GM18502 (cell line): ENCODE results near the gene SPN.
"Not testable (repeated sequence)": the region's sequence is repeated elsewhere in the genome, so short reads cannot be mapped to it uniquely, and the experiment has no call there.

ENCODE experiments used
- ATAC-seq: cut with Tn5 transposase; IDR thresholded peaks from one replicate; pipeline ENCODE4 v1.9.1; 2021; ENCODE audit warnings: mild to moderate bottlenecking; ENCODE audit not compliant: unreplicated experiment, poor library complexity

Gene SPN, protein sequence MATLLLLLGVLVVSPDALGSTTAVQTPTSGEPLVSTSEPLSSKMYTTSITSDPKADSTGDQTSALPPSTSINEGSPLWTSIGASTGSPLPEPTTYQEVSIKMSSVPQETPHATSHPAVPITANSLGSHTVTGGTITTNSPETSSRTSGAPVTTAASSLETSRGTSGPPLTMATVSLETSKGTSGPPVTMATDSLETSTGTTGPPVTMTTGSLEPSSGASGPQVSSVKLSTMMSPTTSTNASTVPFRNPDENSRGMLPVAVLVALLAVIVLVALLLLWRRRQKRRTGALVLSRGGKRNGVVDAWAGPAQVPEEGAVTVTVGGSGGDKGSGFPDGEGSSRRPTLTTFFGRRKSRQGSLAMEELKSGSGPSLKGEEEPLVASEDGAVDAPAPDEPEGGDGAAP

DNA sequence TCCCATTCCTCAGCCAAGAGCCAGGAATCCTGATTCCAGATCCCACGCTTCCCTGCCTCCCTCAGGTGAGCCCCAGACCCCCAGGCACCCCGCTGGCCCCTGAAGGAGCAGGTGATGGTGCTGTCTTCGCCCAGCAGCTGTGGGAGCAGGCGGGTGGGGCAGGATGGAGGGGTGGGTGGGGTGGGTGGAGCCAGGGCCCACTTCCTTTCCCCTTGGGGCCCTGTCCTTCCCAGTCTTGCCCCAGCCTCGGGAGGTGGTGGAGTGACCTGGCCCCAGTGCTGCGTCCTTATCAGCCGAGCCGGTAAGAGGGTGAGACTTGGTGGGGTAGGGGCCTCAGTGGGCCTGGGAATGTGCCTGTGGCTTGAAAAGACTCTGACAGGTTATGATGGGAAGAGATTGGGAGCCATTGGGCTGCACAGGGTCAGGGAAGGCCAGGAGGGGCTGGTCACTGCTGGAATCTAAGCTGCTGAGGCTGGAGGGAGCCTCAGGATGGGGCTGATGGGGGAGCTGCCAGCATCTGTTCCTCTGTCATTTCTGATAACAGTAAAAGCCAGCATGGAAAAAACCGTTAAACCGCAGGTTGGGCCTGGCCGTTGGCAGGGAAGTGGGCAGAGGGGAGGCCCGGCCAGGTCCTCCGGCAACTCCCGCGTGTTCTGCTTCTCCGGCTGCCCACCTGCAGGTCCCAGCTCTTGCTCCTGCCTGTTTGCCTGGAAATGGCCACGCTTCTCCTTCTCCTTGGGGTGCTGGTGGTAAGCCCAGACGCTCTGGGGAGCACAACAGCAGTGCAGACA lies at the start of gene SPN:
TSS of gene SPN (plus strand) at position 232 of the 791 bp plus-strand sequence. CDS start at position 714, 482 bp downstream.
- ATAC-seq = no peak

DNA sequence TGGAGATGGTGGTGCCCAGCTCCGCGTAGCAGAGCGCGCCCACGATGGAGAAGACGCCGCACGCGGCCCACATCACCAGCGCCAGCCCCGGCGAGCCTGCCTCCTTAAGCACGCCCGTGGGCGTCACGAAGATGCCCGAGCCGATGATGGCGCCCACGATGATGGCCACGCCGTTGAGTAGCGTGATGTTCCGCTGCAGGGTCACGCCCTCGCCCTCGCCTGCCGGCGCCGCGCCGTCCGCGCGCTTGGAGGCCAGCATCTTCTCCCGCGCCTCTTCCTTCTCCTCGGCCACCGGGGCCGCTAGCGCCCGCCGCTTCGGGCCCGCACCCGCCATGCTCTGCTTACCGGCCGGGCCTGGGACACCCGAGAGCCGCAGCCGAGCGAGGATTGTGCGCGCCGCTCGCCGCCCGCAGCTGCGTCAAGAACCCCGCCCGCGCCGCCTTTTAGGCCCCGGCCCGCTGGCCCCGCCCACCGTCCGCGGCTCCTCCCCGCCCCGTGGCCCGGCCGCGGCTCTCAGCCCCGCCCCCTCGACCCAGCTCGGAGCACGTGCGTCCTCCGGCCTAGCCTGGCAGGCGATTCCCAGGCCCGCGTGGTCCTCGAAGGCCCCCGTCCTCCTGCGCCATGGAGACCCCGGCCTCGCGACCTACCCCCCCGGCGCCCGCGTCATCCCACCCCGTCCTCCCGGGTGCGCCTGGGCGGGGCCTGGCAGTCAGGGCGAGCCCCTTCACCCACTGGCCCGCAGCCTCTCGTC lies 49.6 kb upstream of the SPN start:
- ATAC-seq = peak; percentile 44

DNA sequence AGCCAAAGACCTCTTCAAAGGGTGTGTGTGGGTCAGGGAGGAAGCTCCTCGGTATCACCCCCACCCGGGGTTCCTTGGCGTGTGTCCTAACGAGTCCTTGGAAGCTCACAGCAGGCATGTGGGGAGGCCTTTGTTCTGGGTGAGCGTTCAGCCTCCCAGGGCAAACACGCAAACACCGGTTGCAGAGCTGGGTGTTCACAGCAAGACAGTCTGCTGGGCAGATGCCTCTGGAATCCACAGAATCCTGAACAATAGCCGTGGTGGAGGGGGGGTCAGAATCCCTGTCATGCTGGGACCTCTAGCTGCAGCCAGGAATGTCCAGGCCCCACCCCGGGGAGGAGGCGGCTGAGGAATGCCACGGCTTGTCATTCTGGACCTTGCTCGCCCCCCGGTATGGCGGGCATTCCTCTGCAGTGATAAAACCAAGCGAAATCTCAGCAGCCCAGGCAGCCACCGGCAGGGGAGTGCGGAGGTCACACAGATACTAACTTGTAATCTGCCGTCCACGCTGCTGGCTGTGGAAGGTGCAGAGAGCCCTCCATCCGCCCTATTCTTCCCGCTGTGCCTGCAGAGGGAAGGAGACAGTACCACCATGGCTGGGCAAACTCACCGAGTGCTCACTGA lies 48.2 kb upstream of the SPN start:
- ATAC-seq = not testable (repeated sequence)

DNA sequence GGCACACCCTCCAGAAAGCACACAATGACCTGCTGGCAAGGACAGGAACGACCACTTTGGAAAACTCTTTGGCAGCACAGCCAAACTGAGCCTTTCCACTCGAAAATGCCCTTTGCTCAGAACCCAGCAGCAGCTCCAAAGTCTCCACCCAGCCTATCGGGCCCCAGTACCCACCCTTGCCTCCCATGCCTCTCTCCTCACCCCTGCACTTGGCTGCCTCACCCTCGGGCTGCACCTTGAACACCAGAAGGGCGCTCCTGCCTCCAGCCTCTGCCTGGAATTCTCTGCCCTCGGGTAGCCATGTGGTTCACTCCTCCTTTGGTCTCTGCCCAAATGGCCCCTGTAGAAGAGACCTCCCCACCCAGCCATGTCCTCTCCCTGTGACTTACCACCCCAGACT lies 46.9 kb upstream of the SPN start:
- ATAC-seq = not testable (repeated sequence)

DNA sequence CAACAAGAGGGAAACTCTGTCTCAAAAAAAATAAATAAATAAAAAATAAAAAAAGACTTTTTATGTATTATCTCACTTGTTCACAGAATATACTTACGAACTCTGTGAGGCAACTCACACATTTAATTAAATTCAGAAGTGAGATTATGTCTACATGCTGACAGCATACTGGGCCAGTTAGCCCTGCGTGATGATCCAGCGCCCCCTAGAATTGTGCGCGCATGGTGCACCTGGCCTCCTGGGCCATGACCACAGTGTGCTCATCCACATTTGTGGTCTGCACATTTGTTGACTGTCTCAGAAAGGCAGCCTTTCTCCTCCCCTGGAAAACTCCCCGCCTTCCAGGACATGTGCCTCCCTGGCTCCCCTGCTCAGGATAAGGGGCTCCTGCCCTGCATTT lies 42.5 kb upstream of the SPN start:
- not testable (repeated sequence) for ATAC-seq

DNA sequence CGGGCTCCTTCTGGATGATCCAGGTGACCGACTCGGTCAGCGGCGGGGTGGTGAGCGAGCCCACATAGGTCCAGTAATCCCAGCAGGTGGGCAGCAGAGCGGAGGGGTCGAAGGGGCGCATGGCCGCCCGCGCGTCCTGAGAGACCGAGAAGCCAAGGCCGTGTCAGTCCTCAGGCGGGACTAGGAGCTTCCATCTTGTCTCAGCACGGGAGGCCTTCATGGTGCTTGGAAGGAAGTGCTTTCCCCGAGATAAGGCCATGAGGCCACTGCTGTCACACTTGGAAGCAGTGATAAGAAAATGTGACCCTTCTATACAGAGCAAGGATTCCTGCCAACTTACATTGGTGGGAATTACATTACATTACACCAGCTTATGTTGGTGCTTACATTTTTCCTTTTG lies 40.3 kb upstream of the SPN start:
- not testable (repeated sequence) for ATAC-seq

DNA sequence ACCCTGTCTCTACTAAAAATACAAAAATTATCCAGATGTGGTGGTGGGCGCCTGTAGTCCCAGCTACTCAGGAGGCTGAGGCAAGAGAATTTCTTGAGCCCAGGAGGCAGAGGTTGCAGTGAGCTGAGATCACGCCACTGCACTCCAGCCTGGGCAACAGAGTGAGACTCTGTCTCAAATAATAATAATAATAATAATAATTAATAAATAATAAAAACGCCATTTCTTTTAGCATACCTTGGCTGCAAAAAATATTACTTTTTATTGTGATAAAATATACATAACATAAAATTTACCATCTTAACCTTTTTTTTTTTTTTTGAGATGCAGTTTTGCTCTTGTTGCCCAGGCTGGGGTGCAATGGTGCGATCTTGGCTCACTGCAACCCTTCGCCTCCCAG lies 39.8 kb upstream of the SPN start:
- not testable (repeated sequence) for ATAC-seq

DNA sequence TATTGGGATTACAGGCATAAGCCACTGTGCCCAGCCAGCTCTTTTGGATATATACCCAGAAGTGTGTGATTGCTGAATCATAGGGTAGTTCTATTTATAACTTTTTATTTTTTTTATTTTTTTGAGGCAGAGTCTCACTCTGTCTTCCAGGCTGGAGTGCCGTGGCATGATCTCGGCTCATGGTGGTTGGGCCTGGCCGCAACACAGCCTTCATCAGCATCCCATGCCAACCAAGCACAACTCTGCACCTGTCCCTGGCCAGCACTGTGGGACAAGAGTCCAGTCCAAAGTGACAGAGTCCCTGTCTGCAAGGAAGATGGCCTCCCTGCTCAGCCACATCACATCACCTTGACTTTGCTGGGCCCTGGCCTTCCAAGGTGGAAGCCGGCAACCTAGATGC lies 37.9 kb upstream of the SPN start:
- not testable (repeated sequence) for ATAC-seq

DNA sequence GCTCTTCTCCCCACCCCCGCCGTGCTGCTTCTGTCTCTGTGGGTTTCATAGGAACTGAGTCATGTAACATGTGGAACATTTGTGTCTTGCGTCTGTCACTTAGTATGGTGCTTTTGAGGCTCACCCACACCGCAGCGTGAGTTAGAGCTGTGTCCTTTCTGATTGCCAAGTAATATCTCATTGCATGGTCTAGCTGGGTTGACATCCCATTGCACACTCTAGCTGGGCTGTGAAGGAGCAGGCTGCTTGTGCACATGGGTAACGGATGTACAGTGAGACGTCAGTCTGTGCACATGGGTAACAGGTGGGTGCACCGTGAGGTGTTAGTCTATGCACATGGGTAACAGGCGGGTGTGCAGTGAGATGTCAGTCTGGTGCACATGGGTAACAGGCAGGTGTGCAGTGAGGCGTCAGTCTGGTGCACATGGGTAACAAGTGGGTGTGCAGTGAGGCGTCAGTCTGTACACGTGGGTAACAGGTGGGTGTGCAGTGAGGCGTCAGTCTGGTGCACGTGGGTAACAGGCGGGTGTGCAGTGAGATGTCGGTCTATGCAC lies 36.2 kb upstream of the SPN start:
- not testable (repeated sequence) for ATAC-seq

DNA sequence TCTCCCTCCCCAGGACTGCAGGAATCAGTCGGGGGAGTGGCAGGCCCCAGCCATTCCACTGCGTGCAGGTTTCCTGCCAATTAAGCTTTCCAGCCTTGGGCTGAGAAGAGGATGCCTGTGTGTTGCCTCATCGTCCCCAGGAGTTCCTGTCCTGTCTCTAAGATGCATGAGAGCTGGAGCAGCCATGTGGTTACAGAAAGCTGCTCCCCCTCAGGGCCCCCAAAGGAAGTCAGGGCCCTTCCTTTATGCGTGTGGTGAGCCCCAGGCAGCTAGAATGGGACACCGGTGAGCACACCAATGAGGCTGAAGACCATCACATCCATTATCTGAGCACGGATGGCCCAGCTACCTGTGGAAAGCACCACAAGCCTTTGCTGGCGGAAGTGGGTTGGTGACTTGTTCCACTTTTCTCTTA lies 35.4 kb upstream of the SPN start:
- not testable (repeated sequence) for ATAC-seq

DNA sequence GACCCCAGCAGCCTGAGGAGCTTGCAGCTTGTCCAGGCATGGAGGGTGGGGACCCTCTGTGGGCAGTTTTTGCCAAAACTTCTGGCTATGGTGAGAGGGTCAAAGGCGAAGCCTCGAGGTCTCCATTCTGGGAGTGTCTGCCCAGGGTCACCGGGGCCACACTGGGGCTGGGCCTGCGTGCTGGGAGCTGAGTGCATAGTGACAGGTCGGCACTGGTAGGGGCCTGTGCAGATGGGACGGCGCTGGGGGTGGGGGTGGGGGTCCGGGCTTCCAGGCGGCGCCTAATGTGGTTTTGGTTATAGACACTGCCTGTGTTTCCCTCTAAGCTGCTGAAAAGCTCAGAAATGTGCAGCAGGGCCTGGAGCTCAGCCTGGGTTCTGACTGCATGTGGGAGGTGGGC lies 34.3 kb upstream of the SPN start:
- ATAC-seq = not testable (repeated sequence)

DNA sequence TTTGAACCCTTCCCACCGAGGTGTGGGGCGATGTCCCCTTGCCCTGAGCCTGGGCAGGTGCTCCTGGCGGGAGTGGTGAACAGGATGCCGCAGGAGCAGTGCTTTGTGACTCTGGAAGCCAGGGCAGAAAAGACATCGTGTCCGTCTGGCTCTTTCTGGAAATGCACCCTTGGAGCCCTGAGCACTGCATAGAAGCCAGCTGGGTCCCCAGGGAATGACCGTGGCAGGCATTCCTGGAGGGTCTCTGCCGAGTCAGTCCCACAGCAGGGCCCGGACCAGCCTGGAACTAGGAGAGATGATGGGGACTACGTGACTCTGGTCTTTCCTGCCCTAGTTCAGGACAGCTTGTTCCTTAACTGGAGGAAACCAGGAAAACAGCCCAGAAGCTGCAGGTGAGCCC lies 33.7 kb upstream of the SPN start:
- not testable (repeated sequence) for ATAC-seq

DNA sequence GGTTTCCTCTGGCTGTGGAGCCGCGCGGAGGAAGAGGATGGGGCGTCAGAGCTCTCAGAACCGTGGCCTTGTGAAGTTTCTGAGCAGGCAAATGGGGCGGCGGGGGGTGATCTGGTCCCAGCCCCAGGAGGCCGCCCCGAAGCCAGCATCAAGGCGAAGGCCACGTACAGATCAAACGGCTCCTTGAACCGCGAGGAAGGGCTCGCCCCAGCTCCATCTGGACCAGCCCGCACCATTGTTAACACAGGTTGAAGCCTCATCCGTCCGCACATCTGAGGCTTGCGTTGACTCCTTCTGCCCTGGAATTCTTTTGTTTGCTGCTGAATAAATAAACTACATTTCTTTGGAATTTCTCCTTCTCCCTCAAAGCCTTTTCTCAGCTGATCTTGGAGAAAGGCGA lies 31.4 kb upstream of the SPN start:
- ATAC-seq = not testable (repeated sequence)

DNA sequence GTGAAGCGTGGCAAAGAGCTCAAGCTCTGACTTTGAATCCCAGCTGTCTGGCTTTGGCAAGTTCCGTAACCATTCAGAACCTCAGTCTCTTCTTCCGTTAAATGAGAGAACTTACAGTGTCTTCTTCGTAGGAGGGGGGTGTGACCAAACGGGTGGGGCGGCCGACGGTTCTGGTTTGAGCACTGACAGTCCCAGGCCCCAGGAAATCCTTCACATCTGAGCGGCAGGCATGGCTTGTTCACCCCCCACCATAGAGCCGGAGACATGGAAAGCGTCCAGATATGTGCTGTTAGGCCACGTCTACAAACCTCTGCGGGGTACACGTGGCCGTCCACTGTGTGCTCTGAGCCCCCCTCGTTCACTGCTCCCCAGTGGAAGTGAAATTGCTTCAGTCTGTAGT lies 27.1 kb upstream of the SPN start:
- not testable (repeated sequence) for ATAC-seq

DNA sequence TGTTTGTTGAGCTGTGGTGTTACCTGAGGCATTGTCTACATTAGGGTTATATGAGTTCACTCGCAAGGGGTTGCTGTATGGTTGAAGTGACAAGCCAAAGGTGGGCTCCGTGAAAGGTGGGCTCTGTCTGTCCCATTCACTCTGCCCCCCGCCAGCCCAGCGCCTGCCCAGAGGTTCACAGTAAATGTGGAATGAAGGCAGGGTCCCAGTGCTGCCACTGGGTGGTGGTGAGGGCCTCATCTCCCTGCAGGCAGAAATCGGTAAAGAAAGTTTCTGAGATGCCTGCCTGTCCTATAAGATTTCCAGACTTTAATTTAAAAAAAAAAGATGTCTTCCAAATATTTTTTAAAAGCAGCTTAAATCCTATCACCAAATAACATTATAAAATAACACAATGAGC lies 26.7 kb upstream of the SPN start:
- not testable (repeated sequence) for ATAC-seq

DNA sequence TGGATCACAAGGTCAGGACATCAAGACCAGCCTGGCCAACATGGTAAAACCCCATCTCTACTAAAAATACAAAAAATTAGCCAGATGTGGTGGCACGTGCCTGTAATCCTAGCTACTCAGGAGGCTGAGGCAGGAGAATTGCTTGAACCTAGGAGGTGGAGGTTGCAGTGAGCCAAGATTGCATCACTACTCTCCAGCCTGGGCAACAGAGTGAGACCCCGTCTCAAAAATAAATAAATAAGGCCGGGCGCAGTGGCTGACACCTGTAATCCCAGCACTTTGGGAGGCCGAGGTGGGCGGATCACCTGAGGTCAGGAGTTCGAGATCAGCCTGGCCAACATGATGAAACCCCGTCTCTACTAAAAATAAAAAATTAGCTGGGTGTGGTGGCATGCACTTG lies 24.3 kb upstream of the SPN start:
- not testable (repeated sequence) for ATAC-seq

DNA sequence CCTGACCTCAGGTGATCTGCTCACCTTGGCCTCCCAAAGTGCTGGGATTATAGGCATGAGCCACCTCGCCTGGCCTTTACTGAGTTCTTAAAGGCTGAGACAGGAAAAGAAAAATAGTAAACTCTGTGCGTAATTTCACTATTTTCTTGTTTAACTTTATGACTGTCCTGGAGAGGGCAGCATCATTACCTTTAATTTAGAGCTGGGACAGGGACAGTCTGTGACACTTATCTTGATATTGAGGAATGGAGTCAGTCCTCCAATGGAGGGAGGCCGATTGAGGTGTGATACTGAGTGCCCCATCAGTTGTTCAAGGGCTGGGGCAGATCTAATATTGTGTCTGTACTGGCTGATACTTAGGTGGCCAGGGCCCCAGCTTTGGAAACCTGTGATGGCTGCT lies 21.5 kb upstream of the SPN start:
- no peak for ATAC-seq

DNA sequence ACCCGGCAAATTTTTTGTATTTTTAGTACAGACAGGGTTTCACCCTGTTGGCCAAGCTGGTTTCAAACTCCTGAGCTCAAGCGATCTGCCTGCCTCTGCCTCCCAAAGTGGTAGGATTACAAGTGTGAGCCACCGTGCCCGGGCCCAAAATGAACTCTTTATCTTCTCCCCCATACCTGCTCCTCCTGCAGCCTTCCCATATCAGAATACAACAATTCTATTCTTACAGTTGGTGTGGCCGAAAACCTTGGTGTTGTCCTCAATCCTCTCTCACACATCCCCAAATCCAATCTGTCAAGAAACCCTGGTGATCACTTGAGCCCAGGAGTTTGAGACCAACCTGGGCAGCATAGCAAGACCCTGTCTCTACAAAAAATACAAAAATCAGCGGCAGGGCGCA lies 19.5 kb upstream of the SPN start:
- no peak for ATAC-seq

DNA sequence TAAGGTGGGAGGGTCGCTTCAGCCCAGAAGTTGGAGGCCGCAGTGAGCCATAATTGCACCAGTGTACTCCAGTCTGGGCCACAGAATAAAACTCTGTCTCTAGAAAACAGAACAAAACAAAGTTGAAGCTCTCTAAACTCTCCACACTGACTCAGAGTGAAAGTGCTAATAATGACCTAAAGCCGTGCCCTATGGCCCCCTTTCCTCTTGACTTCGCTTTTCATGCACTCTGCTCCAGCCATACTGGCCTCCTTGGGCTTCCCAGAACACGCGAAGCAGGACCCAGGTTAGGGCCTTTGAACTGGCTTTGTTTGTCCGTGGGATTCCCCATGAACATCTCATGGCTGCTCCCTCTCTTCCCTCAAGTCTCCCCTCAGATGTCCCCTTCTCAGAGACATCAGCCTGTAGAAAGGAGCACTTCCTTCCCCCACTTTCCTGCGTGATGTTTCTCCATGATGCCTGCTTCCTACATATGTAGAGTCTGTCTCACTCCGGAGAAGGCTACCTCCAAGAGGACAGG lies 18.6 kb upstream of the SPN start:
- ATAC-seq = peak; percentile 45
